Esophagus squamous epithelium (tissue), 4 donors: Measurements from ENCODE around the gene NFIC.

Experiments
- CTCF ChIP-seq, 6 experiments: fragments of 450-650 bp in 4 of 6; fragments of 200-600 bp in 2 of 6; sonication (generic) in 2 of 6; IDR thresholded peaks; one replicate each; pipeline ENCODE4 v1.5.1; 2016 to 2019; ENCODE audit warnings: antibody characterized with exemption in 6 of 6, mild to moderate bottlenecking in 4 of 6, moderate library complexity in 4 of 6
- POLR2A ChIP-seq, 4 donors: fragments of 450-650 bp; IDR thresholded peaks; one replicate each; pipeline ENCODE4 v1.6.1; 2017; ENCODE audit warnings: antibody characterized with exemption in 4 of 4, mild to moderate bottlenecking in 4 of 4, moderate library complexity in 3 of 4

- TF ChIP-seq CTCF (IDR thresholded peaks at IDR 0.05), result no peak
- no peak for TF ChIP-seq POLR2A (IDR thresholded peaks at IDR 0.05)
These were observed 108.2 kb downstream of the NFIC start for GRCh38 chr19:3474614-3475013.
